ENCODE results near the gene TMEM87A.

TMEM87A gene

DNA sequence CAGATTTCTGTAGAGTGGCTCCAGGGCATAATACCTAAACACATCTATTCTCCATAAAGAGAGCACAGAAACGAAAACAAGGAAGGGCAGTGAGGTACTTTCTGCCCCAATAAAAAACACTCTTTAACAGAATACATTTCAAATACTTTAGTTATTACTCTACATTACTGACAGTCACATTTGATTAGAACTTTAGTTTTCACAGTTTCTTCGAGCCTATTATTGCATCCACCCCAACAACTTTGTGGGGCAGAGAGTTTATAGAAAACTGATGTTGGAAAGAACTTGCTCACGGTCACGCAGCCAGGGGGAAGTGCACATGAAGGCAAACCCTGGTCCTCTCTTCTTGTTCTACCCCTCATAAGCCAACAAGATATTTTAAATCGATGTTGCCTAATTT, 74.1 kb downstream of the TMEM87A start:
- DNase-seq: no peak

DNA sequence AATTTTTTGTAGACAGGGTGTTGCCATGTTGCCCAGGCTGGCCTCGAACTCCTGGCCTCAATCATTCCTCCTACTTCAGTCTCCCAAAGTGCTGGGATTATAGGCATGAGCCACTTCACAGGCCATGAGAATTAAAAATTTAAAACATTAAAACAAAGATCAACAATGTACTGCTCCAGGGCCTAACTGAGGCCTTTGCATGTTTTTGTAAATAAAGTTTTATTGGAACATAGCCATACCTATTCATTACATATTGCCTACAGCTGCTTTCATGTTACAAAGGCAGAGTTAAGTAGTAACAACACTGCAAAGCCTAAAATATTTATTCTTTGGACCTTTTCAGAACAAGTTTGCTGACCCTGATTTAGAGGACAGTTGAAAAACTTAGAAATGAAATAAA, 74.7 kb downstream of the TMEM87A start:
- DNase-seq: no peak

DNA sequence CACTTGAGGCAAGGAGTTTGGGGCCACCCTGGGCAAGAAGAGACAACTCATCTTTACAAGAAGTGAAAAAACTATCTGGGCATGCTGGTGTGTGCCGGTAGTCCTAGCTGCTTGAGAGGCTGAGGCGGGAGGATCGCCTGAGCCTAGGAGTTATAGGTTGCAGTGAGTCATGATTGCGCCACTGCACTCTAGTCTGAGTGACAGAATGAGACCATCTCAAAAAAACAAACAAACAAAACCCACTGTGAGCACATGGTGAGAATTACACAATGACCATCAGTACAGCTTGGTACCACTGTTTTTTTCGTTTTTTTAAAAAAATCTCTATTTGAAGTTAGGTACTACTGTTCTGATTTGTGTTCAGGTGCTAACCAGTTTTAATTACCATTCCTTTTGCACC, 78.7 kb downstream of the TMEM87A start:
- DNase-seq: no peak

DNA sequence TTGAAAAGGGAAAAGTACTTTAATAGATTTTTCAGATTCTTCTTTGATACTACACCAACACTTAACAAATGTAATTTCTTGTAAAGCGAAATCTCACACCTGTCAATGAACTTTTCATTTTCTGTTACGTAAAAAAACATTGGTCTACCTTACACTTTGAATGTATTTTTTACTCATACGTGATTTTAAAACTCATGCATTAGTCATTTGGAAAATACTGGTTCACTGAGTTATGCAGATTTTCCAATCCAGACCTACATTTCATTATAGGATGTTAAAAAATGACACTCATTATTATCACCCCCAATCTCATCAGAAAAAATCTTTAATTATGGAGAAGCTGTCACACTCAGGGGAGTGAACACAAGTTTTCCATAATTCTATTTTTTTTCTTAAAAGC, 79.8 kb downstream of the TMEM87A start:
- no peak for DNase-seq

DNA sequence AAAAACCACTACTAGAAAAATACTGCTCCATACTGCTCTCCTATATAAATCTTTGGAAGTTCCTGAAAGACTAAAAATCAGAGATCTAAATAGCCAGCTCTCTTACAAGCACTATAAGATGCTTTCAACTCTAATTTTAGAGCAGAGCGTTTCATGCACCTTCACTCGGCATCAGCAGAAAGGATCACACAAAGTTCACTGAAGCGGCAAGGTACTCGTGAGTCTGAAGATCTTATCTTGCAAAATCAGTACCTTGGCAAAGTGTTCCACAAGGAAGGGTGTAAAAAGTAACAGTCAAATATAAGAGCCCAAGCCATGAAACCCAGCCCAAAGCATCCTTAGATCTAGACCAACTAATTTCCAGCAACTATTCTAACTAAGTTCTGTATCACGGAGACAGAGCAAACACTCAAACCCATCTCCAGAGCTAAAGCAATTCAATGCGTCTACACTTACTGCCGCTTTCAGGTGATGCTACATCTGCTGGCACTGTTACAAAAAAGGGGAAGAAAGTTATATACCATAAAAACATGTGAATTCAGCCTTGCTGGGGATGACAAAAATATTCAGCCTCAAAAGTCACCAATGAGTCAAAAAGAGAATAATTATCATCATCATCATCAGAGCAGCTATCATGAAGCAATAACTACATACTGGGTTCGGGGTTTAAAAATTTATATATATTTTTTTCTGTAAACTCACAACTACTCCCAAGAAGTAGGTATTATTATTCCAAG, 81.5 kb downstream of the TMEM87A start:
- DNase-seq: no peak

DNA sequence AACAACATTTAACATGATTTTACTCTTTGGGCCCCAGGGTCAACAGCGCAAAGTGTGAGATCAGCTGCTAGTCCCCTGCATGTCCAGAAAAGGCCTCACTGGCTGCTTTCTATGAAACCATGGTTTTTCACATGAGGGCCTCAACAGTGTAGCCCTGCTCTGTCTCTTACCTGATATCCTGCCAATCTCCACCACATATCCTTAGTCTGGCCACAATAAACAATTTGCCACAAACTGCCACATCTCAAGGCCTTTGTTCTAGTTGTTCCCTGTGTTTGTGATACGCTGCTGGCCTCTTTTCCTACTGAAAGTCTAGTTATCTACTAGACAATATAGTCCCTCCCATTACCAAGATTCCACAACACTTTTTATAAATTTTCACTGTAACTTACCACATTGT, 82.9 kb downstream of the TMEM87A start:
- no peak for DNase-seq

DNA sequence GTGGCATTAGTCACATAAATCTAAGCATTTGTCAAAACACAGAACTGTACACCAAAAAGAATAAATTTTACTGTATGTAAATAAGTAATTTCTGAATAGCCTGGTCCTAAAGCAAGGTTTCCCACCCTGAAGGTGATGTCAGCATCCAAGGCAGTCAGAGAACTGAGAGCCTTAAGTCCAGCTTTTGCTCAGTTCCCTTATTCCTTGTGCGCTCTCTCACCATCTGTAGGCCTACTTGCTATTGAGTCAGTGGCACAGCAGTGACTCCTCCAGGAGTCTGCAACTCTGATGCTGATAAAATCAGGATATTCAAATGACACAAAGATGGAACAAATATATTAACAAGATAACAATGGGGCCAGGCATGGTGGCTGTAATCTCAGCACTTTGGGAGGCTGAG, 87.4 kb downstream of the TMEM87A start:
- no peak for DNase-seq

DNA sequence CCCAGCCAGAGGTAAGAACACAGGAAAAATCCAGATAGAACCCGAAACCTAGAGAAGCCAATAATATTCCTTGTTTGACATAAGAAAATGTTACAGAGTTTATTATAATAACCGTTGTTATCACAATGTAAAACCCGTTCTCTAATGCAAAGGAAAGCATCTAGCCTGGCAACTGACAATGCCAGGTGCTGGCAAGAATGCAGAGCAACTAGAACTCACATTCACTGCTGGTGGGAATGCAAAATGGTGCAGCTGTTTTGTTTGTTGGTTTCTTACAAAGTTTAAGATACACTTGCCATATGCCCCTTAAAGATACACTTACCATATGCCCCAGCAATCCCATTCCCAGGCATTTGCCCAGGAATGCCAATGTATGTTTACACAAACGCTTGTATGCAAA, 88.5 kb downstream of the TMEM87A start:
- no peak for DNase-seq

DNA sequence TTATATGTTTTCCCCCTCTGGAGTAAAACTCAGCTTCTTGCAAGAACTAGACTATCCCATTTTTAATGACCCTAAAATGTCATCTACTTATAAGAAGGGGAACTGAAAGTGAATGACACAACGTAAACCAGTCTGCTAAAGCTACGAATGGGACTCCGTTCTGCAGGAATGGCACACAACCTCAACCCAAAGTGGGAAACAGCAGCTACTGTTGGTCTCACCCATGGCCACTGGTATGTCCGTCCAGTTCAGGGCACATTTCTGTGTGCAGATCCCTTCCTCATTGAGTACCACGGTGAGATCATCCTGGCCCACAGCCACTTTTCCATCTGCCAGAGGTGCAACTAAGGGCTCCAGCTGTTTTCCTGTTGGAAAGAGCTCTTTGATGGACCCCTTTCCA, 88.9 kb downstream of the TMEM87A start:
- no peak for DNase-seq

DNA sequence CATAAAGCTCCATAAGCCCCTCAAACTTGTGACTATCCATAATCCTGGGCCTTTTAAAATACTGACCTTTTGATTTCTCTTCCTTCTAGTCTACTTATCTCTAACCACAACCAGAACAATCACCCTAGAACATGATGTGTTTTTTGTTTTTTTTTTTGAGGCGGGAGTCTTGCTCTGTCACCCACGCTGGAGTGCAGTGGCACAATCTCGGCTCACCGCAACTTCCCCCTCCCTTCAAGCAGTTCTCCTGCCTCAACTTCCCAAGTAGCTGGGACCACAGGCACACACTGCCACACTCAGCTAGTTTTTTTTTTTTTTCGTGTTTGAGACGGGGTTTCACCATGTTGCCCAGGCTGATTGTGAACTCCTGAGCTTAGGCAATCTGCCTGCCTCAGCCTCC, 90.3 kb downstream of the TMEM87A start:
- DNase-seq: no peak

DNA sequence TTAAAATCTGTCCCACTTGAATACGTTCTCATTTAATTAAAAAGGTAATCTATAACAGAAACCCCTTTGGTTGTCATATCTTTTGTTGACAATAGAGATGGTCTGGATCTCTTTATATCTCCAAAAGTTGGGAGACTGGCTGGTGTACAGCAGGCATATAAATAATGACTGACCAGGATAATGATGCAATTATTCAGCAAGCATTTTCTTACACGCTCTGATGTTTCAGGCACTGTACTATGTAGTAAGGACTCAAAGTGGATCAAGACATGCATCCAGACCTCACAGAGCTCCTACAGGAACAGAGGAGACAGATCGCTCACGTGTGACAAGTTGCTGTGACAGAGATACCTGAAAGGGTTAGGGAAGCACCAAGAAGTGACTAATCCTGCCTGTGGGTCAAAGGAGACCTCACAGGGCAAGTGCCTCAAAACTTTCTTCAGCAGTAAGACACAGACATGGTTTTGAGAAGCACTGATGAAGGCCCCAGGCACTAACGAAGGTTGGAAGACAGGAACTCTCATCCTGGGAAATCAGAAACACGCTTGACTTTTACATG, 90.8 kb downstream of the TMEM87A start:
- no peak for DNase-seq

DNA sequence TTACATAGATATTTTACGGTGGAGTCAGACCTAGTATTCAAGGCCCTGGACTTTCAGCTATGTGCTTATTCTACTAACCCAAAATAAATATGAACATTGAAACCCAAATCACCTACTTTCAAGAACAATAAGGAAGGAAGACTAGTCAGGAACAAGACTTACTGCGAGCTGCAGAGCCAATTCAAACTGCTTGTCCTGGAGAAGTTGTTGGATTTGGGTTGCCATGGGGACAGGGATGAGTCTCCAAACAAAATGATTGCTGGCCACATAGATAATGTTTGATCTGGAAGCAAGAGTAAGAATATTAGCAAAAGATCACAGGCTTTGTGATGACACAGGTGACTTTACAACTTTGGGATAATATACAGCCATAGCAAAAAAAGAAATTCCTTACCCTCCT, 95.2 kb downstream of the TMEM87A start:
- DNase-seq: no peak

DNA sequence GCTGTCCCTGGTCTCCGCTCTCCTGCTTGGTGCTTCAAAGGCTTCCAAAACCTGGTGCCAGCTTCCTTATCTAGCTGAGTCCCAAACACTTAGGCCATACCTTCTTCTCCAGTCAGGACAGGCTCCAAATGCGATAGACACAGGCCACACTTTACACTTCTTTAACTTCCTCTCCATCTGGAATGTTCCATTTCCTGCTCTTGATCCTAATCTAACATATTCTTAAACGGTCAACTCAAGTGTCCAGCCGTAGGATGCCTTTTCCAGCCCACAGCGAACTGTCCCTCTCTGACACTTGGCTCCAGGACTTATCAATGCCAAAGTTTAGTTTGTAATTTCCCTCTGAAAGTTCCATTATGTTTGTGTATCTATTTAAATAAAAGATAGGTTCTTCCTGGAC, 97.6 kb downstream of the TMEM87A start:
- no peak for DNase-seq

DNA sequence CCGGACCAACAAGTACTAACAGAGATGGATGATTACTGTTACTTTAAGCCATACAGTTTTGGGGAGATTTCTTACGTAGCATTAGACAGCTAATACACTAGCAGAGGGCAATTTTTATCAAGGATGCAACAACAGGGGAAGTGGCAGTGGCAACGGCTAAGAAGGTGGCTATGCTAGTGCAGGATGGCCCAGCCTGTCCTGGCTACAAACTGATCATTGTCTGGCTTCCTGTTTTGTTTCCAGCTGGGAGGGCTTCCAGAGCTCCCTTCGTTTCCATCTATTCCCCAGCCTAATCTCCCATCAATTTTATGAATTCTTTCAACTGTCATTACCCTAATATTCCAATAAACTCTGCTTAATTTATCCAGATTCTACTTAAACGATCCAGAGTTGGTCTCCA, 100.8 kb downstream of the TMEM87A start:
- DNase-seq: no peak

DNA sequence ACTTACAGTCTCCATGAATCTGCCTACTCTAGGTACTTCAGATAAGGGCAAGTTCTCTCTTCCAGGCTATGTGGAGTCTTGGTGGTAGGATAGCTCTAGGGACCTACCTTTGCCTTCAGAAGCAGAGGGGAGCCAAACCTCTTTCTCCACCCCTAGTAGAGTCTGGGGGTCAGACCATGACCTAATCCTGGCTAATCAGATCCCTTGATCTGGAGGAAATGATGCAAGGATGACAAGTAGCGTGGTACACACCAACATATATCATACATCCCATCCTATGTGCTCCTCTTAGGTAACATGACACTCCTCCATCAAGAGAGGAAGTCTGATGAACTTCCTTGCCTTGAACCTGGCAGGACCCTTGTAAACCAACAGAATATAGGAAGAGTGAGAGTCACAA, 101.4 kb downstream of the TMEM87A start:
- no peak for DNase-seq

DNA sequence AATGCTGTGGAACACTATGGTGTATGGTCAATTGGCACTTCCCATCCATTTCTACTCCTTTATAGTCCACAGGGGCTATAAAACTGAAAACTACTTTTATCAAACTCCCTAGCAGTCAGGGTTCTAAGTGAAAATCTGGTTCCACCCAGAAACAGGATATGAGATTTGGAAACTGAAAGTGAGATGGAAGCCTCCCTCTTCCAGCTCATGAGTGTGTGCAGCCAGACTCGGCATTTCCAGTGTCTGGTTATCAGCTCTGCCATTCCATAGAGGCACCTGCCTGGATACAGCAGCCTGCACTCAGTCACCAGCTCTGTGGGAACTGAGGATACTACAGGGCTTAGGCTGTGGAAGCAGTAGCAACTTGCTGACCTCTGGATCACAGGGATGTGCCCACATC, 102.1 kb downstream of the TMEM87A start:
- DNase-seq: no peak

DNA sequence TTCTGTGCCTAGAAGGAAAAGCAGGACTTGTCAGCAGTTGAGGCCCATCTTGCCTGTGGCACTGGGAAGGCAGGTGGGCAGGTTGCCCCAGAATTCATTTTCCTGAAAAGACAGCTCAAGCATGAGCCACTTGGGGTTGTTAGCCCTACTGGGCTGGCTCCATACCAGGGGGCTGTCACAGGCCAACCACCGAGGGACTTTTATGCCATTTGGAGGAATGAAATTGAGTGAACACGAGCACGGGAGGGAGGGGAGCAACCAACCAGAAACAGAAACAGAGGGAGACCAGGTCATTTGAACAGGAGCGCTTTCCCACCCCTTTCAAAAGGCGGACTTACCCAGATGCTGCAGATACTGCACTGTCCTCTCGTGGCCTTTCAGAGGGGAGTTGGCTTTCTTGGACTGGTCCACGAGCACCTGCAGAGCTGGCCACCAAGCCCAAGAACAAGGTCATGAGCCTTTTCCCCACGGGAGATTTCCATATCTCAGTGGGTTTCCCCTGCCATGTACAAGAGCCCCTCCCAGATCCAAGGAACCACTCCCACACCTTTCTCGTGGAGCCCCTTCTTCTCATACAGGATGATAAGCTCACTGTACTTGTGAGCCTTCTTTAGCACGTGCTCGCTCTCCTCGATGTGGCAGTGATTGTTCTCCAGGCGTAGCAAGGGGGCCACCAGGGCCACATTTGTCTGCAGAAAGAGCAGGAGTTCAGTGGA, 106.8 kb downstream of the TMEM87A start:
- DNase-seq: no peak

DNA sequence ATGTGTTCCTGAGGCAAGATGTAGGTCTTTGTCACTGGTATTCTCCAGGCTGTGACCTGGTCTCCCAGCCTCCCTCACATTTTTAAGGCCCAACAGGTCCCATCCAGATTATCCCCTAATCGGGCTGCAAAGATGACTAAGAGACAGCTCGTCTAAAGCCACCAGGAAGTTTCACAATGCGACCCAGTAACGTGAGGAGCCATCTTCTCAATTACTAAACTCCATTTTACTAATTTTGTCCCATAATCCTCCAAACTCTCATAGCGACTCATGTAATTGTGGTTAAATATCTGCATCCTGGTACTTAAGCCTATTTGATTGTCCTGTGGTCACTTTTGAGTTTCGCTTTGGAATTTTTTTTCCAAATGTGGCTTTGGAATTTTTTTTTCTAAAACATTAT, 108.1 kb downstream of the TMEM87A start:
- DNase-seq: no peak

DNA sequence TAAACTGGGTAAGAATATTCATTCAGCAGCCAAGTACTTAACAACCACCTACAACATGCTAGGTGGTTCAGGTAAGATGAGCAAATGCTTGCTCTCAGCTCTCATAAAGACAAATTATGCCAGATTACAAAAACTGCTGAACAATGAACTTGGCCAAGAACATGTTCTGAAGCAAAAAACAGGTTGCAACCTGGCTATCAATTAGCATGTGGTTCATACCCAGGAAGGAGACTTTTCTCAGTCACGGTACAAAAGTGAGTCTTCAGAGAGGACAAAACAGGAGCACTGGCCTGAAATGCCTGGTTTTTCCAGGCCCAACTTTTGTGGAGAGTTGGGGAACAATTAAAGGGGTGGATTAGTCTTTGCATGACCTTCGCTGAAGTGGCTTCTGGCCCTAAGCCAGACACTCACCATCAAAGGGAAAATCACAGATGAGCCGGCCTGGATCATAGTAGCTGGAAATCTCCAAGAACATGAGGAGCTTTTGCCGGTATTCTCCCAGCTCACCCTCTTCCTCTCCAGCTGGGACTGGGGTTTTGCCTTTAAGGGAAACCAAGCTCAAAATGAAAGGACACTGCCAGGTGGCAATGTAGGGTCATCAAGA, 109.2 kb downstream of the TMEM87A start:
- no peak for DNase-seq

DNA sequence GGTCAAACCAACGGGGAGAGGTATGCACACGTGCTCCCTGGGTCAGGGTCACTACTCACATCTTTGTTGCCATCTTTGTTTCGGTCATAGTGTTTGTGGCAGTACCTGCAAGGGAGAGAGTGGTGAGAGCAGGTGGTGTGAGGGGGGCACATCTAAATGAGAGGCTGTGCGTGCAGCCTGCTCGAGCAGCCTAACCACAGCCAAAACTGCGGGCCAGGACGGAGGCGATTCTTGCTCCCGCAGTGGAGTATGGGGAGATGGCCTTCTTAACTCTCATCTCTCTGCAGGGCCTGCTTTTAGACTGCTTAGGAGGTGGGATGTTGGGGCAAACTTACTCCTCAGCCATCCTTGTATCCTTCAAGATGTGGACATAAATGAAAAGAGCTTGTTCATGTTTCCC, 109.9 kb downstream of the TMEM87A start:
- no peak for DNase-seq

Data from NCI-H2171 treated with DMSO at 0.1 percent for 48 hours (cell line).